Stimulated activated effector memory CD8-positive, alpha-beta T cell treated with anti-CD3 and anti-CD28 coated beads, Interleukin-12 subunit alpha, Interleukin-12 subunit beta, amount 100 ng/mL, for 72 hours (primary cell): ENCODE data around the gene GLB1L2.
A peak's percentile ranks its signal among the peaks of the same experiment; 100 is the strongest.

ENCODE experiments used
- ATAC-seq: fragments of 150-1000 bp; cut with Tn5 transposase; 2 replicates; pipeline ENCODE4 v1.10.0; 2021
- DNase-seq, 2 donors: peaks; one replicate each; pipeline ENCODE4 v3.0.0; 2021 to 2022; ENCODE audit warnings: low spot score in 2 of 2
- H3K27ac Mint-ChIP-seq: one replicate; pipeline ENCODE4 v1.8.0; 2022; ENCODE audit warnings: mild to moderate bottlenecking, mixed read lengths
- H3K36me3 Mint-ChIP-seq: one replicate; pipeline ENCODE4 v1.8.0; 2022; ENCODE audit warnings: mild to moderate bottlenecking, mixed read lengths
- H3K4me1 Mint-ChIP-seq: one replicate; pipeline ENCODE4 v1.8.0; 2022; ENCODE audit warnings: mixed read lengths
- H3K4me3 Mint-ChIP-seq: one replicate; pipeline ENCODE4 v1.8.0; 2022; ENCODE audit warnings: mild to moderate bottlenecking, mixed read lengths
- H3K9me3 Mint-ChIP-seq: one replicate; pipeline ENCODE4 v1.8.0; 2022; ENCODE audit warnings: mixed read lengths

Gene GLB1L2

GRCh38 chr11:134350381-134350780 lies 18.6 kb downstream of the GLB1L2 start:
- H3K4me1 Mint-ChIP-seq: peaks cover 36% of the 10 kb centered on the region
- peak; percentile 61 for ATAC-seq
- DNase-seq: no peak
- H3K36me3 Mint-ChIP-seq: no peaks in the 10 kb centered on the region
- H3K9me3 Mint-ChIP-seq: no peaks in the 10 kb centered on the region
- H3K27ac Mint-ChIP-seq: peak overlapping the region; percentile 80
- H3K4me3 Mint-ChIP-seq: peak overlapping the region; percentile 52

DNA sequence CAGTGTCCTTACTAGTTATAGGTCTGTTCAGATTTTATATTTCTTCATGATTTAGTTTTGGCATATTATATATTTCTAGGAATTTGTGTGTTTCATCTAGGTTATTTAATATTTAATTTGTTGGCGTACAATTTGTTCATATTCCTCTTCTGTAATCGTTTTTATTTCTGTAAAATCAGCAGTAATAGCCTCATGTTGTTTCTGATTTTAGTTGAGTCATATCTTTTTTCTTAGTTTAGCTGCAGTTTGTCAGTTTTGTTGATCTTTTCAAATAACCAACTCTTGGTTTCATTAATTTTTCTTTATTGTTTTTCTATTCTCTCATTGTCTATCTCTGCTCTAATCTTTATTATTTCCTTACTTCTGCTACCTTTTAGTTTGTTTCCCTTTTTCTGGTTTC lies 20.3 kb downstream of the GLB1L2 start:
- DNase-seq (no peak), ATAC-seq (no peak)
- H3K4me3 Mint-ChIP-seq: no peak overlapping the region
- H3K4me1 Mint-ChIP-seq: peaks cover 33% of the 10 kb centered on the region
- no peak overlapping the region for H3K27ac Mint-ChIP-seq
- no peaks in the 10 kb centered on the region for H3K36me3 Mint-ChIP-seq
- no peaks in the 10 kb centered on the region for H3K9me3 Mint-ChIP-seq

DNA sequence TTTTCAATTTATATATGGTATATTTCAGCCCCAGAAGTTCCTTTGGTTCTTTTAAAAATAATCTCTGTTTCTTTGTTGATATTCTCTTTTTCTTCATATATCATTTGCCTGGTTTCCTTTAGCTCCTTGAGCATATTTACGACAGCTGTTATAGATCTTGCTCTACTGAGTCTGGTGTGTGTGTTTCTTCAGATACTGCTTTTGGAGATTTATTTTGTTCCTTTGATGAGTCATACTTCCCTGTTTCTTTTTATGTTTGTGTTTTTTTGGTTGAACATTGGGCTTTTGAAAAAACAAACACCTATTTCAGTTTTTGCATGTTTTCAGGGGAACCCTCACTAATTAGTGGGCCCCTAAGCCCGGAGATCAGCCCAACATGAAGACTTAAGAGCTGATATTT lies 23.3 kb downstream of the GLB1L2 start:
- DNase-seq (no peak), ATAC-seq (no peak)
- Mint-ChIP-seq H3K36me3 (no peaks in the 10 kb centered on the region), H3K27ac (no peak overlapping the region), H3K4me1 (peaks cover 21% of the 10 kb centered on the region), H3K9me3 (no peaks in the 10 kb centered on the region), H3K4me3 (no peak overlapping the region)

DNA sequence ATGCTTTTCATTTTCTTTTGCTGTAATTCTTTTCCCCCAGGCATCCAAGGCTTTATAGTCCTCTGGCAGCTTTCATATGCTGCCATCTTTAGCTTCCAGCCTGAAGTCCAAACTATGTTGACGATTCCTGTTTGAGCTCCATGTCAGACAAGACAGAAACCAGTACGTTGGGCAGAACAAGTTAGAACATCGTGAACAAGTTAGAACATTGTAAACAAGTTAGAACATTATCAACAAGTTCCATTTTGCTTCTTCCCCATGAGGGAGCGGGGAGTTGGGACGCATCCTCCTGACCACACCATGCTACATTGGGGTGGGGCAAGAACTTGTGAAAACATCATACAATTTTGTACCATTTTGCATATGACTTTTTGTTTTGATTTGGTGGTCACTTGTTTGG lies 23.9 kb downstream of the GLB1L2 start:
- ATAC-seq (no peak), DNase-seq (no peak)
- Mint-ChIP-seq H3K27ac (no peak overlapping the region), H3K4me1 (peaks cover 19% of the 10 kb centered on the region), H3K9me3 (no peaks in the 10 kb centered on the region), H3K4me3 (no peak overlapping the region), H3K36me3 (no peaks in the 10 kb centered on the region)

DNA sequence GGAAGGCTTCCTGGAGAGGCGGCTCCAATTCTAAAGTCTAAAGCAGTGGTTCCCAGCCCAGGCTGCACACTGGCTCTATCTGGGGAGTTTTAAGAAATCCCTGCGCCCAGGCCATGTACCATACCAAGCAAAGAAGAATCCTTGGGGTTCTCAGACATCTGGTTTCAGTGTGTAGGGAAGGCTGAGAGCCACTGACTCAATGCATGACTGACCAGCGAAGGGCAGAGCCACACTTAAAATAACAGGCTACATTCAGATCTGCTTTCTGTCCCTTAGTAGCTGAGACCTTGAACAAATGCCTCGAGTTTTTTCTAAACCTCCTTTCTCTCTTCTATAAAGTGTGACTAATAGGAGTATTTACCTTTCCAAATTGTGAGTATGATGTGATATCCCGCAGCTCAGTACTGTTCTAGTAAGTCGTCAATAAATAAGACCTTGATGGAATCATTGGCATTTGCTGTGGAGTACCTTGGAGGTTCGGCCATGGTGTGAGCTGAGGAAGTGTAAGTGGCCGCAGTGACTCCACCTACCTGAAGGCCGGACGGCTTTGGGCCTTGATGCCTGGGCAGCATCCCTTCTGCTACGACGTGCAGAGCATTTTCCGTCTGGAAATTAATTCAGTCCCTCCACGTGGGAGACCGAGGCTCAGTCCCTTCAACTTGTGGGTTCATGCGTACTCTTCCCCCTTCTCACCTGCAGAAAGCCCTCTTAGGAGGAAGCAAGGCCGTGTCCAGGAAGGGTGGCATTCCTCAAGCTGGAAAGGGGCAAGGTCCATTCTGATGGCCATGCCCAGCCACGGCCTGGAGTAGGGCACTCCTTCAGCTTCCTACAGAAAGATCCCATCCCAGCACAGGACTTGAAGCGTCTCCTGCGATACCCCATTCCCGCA lies 25.1 kb downstream of the GLB1L2 start:
- Mint-ChIP-seq H3K36me3 (no peaks in the 10 kb centered on the region), H3K9me3 (no peaks in the 10 kb centered on the region), H3K4me3 (no peak overlapping the region), H3K4me1 (peaks cover 22% of the 10 kb centered on the region), H3K27ac (no peak overlapping the region)
- ATAC-seq (no peak), DNase-seq (no peak)

- H3K36me3 Mint-ChIP-seq: no peaks in the 10 kb centered on the region
Observed at GRCh38 chr11:134357545-134357839, 25.7 kb downstream of the GLB1L2 start.

DNA sequence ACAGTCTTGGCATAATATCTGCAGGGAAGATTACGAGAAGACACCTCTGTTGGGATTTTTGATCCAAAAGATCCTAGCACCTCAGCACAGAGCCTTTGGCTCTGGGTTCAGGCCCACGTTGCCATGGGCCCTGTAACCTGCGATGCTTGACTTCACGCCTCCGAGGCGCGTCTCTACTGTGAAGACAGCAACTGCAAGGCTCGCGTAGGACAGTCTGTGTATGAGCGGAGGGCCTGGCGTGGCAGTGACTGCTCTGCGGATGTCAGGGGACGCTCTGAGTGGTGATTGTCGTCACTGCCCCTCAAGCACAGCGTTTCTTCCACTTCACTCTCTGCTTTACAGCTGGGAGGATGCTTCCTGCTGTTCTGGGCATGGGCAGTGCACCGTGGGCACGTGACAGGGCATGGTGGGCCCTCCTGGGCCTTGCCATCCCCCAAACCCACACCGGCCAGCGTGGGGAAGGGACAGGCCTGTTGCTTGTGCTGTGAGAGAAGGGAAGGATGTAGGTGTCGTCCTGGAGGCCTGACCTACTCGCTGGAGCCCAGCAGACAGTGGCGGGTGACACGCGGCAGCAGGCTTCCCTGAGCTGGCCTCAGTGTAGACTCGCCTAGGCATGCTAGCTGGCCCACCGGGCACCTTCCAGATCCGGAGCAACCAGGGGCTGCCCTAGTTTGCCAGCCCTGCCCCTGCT lies 26.5 kb downstream of the GLB1L2 start:
- Mint-ChIP-seq H3K36me3 (no peaks in the 10 kb centered on the region), H3K4me3 (no peak overlapping the region), H3K27ac (no peak overlapping the region), H3K4me1 (peaks cover 26% of the 10 kb centered on the region), H3K9me3 (no peaks in the 10 kb centered on the region)
- DNase-seq (no peak), ATAC-seq (no peak)

More at GRCh38 chr11:134357545-134357839, 25.7 kb downstream of the GLB1L2 start:
- Mint-ChIP-seq H3K4me3 (no peak overlapping the region), H3K4me1 (peaks cover 26% of the 10 kb centered on the region), H3K27ac (no peak overlapping the region), H3K9me3 (no peaks in the 10 kb centered on the region)
- ATAC-seq: no peak
- DNase-seq: no peak

DNA sequence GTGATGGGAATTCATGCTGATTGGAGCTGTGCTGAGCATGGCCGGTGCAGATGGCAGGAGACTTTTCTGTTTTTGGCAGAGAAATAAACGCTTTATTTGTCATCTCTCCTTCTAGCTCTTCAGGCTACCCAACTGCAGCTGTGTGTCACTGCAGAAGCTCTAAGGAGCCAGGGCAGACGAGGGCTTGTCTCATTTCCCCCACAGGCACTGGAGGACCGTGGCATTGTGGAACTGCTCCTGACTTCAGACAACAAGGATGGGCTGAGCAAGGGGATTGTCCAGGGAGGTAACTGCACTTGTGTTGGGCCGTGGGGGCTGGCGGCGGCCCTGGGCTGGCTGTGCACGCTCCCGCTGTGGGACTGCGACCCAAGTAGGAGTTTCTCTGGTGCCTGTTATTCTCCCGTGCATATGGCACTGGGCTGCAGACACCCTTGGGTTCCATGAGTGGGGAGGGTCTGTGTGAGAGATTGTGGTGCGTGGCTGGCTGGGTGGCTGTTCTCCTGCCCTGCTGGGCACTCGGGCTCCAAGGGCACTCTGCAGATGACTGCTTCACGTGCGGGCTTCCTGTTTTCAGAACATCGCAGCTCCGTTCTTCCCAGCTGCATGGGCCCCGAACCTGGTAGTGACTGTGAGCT lies 27.2 kb downstream of the GLB1L2 start:
- DNase-seq (no peak), ATAC-seq (no peak)
- no peaks in the 10 kb centered on the region for H3K9me3 Mint-ChIP-seq
- no peaks in the 10 kb centered on the region for H3K36me3 Mint-ChIP-seq
- H3K4me1 Mint-ChIP-seq: peaks cover 26% of the 10 kb centered on the region
- no peak overlapping the region for H3K4me3 Mint-ChIP-seq
- H3K27ac Mint-ChIP-seq: no peak overlapping the region

DNA sequence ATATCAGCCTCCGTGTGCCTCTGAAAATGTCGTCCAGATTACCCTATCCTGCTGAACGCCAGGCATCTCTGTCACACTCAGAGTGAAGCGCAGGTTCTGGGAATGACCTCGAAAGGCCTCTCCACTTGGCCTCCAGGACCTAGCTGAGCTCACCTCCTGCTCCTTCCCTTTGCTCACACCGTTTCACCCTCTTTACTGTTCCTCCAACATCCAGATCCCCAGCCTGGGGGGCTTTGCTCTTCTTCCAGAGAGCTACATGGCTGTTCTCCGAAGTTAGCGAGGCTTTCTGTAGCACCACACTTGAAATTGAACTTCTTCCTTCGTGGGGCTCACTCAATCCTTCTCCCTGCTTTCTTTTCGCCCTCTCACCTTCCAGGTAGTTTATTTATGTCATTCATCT lies 27.9 kb downstream of the GLB1L2 start:
- Mint-ChIP-seq H3K27ac (peak overlapping the region; percentile 91), H3K4me3 (peak overlapping the region; percentile 52), H3K4me1 (peaks cover 26% of the 10 kb centered on the region), H3K9me3 (no peaks in the 10 kb centered on the region), H3K36me3 (no peaks in the 10 kb centered on the region)
- DNase-seq (no peak), ATAC-seq (no peak)

DNA sequence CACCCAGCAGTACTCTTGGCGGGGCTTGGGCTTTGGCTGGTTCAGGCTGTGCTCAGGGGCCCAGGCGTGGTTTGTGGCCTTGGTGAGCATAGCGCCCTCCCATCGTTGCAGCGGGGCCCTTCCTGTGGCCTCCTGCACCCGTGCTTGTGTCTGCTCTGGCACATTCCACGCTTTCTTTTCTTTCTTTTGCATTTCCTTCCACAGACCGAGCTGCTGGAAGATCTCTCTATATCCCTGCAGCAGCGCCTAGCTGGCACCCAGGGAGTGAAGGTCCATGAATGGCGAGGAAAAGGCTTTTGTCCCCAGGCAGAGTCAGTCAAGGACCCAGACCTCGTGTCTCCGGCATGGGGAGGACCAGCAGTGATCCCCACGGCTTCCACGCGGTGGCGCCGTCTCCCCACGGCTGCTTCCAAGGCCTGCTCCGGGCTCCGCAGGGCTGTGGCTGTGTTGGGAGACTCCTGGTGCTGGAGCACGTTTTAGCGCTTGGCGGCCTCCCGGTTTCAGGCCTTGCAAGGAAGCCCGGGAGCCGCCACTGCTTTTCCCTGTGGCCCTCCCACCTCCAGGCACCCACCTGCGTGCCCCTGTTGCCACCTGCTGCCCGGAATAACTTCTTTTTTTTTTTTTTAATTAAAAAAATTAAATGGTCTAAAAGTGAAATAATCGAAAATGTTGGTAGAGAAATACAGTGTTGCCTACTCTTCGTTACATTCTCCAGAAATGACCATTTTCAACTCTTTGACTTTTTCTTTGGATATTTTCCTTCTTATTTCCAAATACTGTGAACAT lies 28.5 kb downstream of the GLB1L2 start:
- no peaks in the 10 kb centered on the region for H3K9me3 Mint-ChIP-seq
- peak overlapping the region; percentile 52 for H3K4me3 Mint-ChIP-seq
- peak; percentile 92 for ATAC-seq
- no peaks in the 10 kb centered on the region for H3K36me3 Mint-ChIP-seq
- peaks cover 26% of the 10 kb centered on the region for H3K4me1 Mint-ChIP-seq
- peak; percentile 82 to 89 for DNase-seq
- peak overlapping the region; percentile 91 for H3K27ac Mint-ChIP-seq

- Mint-ChIP-seq H3K36me3 (no peaks in the 10 kb centered on the region), H3K27ac (no peak overlapping the region), H3K4me3 (no peak overlapping the region), H3K4me1 (peaks cover 21% of the 10 kb centered on the region), H3K9me3 (no peaks in the 10 kb centered on the region)
- DNase-seq: no peak
- no peak for ATAC-seq
Observed at GRCh38 chr11:134361661-134362060, 29.9 kb downstream of the GLB1L2 start.

- H3K4me3 Mint-ChIP-seq: no peak overlapping the region
- H3K36me3 Mint-ChIP-seq: no peaks in the 10 kb centered on the region
Observed at GRCh38 chr11:134362192-134362901, 30.6 kb downstream of the GLB1L2 start.

DNA sequence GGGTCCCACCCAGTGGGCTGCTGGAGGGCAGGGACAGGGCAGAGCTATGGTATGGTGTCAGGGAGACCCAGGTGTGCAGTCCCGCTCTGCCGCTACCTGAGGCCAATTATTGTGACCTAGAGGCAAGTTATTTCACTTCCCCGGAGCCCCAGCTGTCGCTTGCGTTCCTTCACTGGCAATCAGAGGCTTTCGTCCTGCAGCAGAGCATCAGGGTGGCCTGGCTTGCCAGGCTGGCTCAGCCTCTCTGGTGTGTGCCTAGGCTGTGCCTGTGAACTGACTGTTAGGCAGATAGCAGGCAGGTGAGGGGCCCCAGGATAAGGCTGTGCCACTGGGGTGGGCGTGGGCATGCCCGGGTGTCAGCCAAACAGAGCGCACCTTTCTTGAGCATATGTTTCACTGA lies 31.4 kb downstream of the GLB1L2 start:
- no peaks in the 10 kb centered on the region for H3K9me3 Mint-ChIP-seq
- peaks cover 21% of the 10 kb centered on the region for H3K4me1 Mint-ChIP-seq
- H3K4me3 Mint-ChIP-seq: no peak overlapping the region
- DNase-seq (no peak), ATAC-seq (no peak)
- no peak overlapping the region for H3K27ac Mint-ChIP-seq
- no peaks in the 10 kb centered on the region for H3K36me3 Mint-ChIP-seq

More at GRCh38 chr11:134362192-134362901, 30.6 kb downstream of the GLB1L2 start:
- DNase-seq: no peak
- ATAC-seq: no peak
- H3K9me3 Mint-ChIP-seq: no peaks in the 10 kb centered on the region
- peaks cover 21% of the 10 kb centered on the region for H3K4me1 Mint-ChIP-seq
- no peak overlapping the region for H3K27ac Mint-ChIP-seq

DNA sequence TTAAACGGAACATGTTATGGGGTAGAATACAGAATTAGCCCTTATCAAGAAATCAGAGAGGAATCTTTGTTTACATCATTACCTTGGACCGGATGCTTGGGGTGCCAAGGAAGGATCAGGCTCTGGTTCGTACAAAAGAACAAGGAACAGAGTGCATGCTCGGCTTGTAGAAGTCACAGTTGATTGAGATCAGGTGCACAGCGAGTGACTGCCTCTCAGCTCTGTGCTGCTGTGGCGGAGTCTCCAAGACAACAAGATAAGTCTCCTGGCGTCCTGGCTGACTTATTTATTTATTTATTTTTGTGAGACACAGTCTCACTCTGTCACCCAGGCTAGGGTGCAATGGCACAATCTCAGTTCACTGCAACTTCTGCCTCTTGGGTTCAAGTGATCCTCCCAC lies 31.8 kb downstream of the GLB1L2 start:
- Mint-ChIP-seq H3K36me3 (no peaks in the 10 kb centered on the region), H3K9me3 (no peaks in the 10 kb centered on the region), H3K4me3 (no peak overlapping the region), H3K4me1 (peaks cover 21% of the 10 kb centered on the region), H3K27ac (no peak overlapping the region)
- ATAC-seq (no peak), DNase-seq (no peak)

- no peaks in the 10 kb centered on the region for H3K36me3 Mint-ChIP-seq
- ATAC-seq: no peak
Observed at GRCh38 chr11:134364261-134364660, 32.5 kb downstream of the GLB1L2 start.

More at GRCh38 chr11:134364261-134364660, 32.5 kb downstream of the GLB1L2 start:
- Mint-ChIP-seq H3K27ac (no peak overlapping the region), H3K9me3 (no peaks in the 10 kb centered on the region), H3K4me1 (peaks cover 21% of the 10 kb centered on the region), H3K4me3 (no peak overlapping the region)
- no peak for DNase-seq
